PC-9 (cell line): ENCODE results near the gene CAGE1.

ENCODE experiments used
- CTCF ChIP-seq: fragments of 200-600 bp; sonication (generic); conservative IDR thresholded peaks from 2 replicates; pipeline ENCODE4 v1.6.1; 2017; ENCODE audit warnings: mixed run types, antibody characterized with exemption, mild to moderate bottlenecking, moderate library complexity
- EZH2 ChIP-seq: fragments of 200-600 bp; sonication (generic); IDR thresholded peaks from 2 replicates; pipeline ENCODE4 v1.8.0; 2017; ENCODE audit warnings: antibody characterized with exemption, low read depth

GRCh38 chr6:7317538-7317937 lies 72.0 kb downstream of the CAGE1 start:
- TF ChIP-seq EZH2, result no peak
- no peak for TF ChIP-seq CTCF
